ENCODE measurements around the gene LAIR2.
"Not testable (repeated sequence)": the region's sequence is repeated elsewhere in the genome, so short reads cannot be mapped to it uniquely, and the experiment has no call there.

DNA sequence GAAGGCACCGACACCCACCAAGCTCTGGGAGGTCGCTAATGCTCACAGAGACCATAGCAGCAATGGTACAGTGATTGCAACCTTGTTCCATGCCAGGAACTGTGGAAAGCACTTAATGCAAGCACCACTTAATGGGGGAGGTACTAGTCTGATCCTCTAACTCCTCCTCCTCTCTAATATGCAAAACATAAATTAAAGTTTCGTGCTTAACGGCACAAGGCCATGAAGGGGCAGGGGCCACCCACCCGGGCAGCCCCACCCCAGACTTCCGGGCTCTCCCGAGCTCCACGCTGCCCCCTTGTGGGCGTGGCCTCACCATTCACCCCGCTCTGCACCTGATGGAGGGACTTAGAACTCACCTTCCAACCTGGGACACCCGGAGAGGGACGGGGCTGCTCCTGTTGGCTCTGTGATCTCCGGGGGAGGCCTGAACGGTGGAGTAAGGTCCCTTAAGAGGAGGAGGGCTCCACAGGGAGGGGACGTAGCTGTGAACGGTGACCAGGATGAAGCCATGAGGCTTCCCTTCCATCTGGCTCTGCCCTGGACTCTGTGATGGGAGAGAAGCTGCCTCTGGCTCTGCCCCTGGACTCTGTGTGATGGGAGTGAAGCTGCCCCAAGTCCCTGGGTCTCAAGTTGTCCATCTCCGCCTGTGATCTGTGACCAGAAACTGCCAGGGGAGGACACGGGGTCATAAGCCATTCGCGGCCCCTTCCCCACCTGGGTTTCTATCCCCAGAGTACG lies 6.7 kb downstream of the LAIR2 start:
- not testable (repeated sequence) for TF ChIP-seq CTCF (IDR thresholded peaks at IDR 0.05; ENCODE audit: low read length); EZH2 (optimal IDR thresholded peaks at IDR 0.05; ENCODE audit: low read depth, low read length)
